Measurements from ENCODE around the gene THADA. TPM values are rescaled to one million over a fixed set of nuclear protein-coding genes. Genes with fewer than 3 reads are reported as not detected.
A peak's percentile ranks its signal among the peaks of the same experiment; 100 is the strongest.

The THADA gene
- total RNA-seq, 1 donor, result 39.4 TPM

- Histone ChIP-seq H3K9me3 (ENCODE audit: low read depth, low read length) (no peaks in the 10 kb centered on the region), H4K20me1 (ENCODE audit: insufficient read depth, low read length) (no peaks in the 10 kb centered on the region), H3K4me2 (ENCODE audit: insufficient read depth, low read length) (no peak overlapping the region), H3K79me2 (ENCODE audit: insufficient read depth, low read length) (no peaks in the 10 kb centered on the region), H3K36me3 (ENCODE audit: insufficient read depth, low read length) (no peaks in the 10 kb centered on the region), H3K27ac (ENCODE audit: low read depth, low read length) (no peak overlapping the region), H3K4me1 (ENCODE audit: insufficient read depth, low read length) (no peaks in the 10 kb centered on the region), H3K4me3 (ENCODE audit: insufficient read depth, low read length) (no peak overlapping the region), H2AFZ (ENCODE audit: low read length) (no peak overlapping the region), H3K27me3 (ENCODE audit: insufficient read depth, low read length) (no peaks in the 10 kb centered on the region)
- DNase-seq (ENCODE audit: insufficient read length, low spot score, missing footprints), result no peak
- TF ChIP-seq, protein P1, sequence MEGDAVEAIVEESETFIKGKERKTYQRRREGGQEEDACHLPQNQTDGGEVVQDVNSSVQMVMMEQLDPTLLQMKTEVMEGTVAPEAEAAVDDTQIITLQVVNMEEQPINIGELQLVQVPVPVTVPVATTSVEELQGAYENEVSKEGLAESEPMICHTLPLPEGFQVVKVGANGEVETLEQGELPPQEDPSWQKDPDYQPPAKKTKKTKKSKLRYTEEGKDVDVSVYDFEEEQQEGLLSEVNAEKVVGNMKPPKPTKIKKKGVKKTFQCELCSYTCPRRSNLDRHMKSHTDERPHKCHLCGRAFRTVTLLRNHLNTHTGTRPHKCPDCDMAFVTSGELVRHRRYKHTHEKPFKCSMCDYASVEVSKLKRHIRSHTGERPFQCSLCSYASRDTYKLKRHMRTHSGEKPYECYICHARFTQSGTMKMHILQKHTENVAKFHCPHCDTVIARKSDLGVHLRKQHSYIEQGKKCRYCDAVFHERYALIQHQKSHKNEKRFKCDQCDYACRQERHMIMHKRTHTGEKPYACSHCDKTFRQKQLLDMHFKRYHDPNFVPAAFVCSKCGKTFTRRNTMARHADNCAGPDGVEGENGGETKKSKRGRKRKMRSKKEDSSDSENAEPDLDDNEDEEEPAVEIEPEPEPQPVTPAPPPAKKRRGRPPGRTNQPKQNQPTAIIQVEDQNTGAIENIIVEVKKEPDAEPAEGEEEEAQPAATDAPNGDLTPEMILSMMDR (IDR thresholded peaks at IDR 0.05; ENCODE audit: extremely low read depth, low read depth, low read length), result no peak
These were observed 392.5 kb downstream of the THADA start for GRCh38 chr2:43203373-43203772.

DNA sequence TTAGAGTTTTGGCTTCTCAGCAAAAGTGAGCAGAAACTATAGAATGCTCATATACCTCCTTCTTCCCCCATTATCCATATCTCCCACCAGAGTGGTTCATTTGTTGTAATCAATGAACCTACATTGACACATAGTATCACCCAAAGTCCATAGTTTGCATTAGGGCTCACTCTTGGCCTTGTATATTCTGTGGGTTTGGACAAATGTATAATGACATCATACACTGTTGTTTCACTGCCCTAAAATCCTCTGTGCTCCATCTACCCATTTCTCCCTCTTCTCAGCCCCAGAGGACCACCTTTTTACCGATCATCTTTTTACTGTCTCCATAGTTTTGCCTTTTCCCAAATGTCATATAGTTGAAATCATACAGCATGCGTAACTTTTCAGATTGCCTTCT lies 393.5 kb downstream of the THADA start:
- Histone ChIP-seq H3K36me3 (ENCODE audit: insufficient read depth, low read length) (no peaks in the 10 kb centered on the region), H3K4me2 (ENCODE audit: insufficient read depth, low read length) (no peak overlapping the region), H2AFZ (ENCODE audit: low read length) (no peak overlapping the region), H3K9me3 (ENCODE audit: low read depth, low read length) (no peaks in the 10 kb centered on the region), H3K4me3 (ENCODE audit: insufficient read depth, low read length) (no peak overlapping the region), H4K20me1 (ENCODE audit: insufficient read depth, low read length) (no peaks in the 10 kb centered on the region), H3K4me1 (ENCODE audit: insufficient read depth, low read length) (no peaks in the 10 kb centered on the region), H3K27me3 (ENCODE audit: insufficient read depth, low read length) (no peaks in the 10 kb centered on the region), H3K27ac (ENCODE audit: low read depth, low read length) (no peak overlapping the region), H3K79me2 (ENCODE audit: insufficient read depth, low read length) (no peaks in the 10 kb centered on the region)
- no peak for DNase-seq (ENCODE audit: insufficient read length, low spot score, missing footprints)
- TF ChIP-seq, protein P1 (IDR thresholded peaks at IDR 0.05; ENCODE audit: extremely low read depth, low read depth, low read length), result no peak

DNA sequence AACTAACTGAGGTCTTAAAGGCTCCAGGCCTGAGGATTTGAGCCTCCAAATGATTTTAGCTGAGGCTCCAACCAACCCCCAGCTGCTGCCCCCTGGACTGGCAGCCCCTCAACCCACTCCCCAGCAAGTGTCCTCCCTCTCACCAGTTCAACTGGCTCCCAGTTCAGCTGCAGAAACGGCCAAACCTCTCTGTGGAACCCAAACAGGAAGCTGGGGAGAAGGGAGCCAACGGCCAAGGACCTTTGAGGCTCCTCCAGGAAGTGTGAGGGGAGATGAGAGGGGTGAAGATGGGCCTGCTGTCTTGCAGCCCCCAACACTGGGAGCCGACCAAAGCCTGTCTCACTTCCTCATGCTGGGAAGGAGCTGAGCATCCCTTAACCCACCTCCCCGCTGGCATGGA lies 394.3 kb downstream of the THADA start:
- H3K9me3 ChIP-seq (ENCODE audit: low read depth, low read length), result no peaks in the 10 kb centered on the region
- TF ChIP-seq, protein P1 (IDR thresholded peaks at IDR 0.05; ENCODE audit: extremely low read depth, low read depth, low read length), result no peak

DNA sequence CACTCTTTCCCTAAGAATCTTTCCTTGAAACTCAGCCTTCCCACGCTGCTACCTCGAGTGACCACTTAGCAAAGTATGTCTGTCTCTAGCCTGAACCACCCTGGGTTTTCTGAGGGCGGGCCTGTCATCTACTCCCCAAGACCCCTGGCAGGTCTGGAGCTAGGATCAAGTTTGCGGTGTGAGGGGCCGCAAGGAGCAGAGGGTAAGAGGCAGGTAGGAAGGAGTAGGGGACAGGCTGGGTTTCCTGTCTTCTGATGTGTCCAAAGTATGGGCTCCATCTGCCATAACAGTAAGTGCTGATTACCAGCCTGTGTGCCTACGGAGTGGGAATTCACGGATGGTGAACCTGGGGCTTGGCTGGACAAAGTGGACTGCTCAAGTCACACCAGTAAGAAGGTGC lies 394.8 kb downstream of the THADA start:
- Histone ChIP-seq H3K4me1 (ENCODE audit: insufficient read depth, low read length) (no peaks in the 10 kb centered on the region), H3K36me3 (ENCODE audit: insufficient read depth, low read length) (no peaks in the 10 kb centered on the region), H3K79me2 (ENCODE audit: insufficient read depth, low read length) (no peaks in the 10 kb centered on the region), H4K20me1 (ENCODE audit: insufficient read depth, low read length) (no peaks in the 10 kb centered on the region), H2AFZ (ENCODE audit: low read length) (no peak overlapping the region), H3K9me3 (ENCODE audit: low read depth, low read length) (no peaks in the 10 kb centered on the region), H3K27me3 (ENCODE audit: insufficient read depth, low read length) (no peaks in the 10 kb centered on the region), H3K4me3 (ENCODE audit: insufficient read depth, low read length) (no peak overlapping the region), H3K27ac (ENCODE audit: low read depth, low read length) (no peak overlapping the region), H3K4me2 (ENCODE audit: insufficient read depth, low read length) (no peak overlapping the region)
- TF ChIP-seq, protein P1 (IDR thresholded peaks at IDR 0.05; ENCODE audit: extremely low read depth, low read depth, low read length), result no peak
- DNase-seq (ENCODE audit: insufficient read length, low spot score, missing footprints), result peak; percentile 65

More for the DNA sequence above, 394.3 kb downstream of the THADA start:
- peak; percentile 55 for DNase-seq (ENCODE audit: insufficient read length, low spot score, missing footprints)
- no peaks in the 10 kb centered on the region for H3K27me3 ChIP-seq (ENCODE audit: insufficient read depth, low read length)
- H3K27ac ChIP-seq (ENCODE audit: low read depth, low read length), result no peak overlapping the region
- H3K4me3 ChIP-seq (ENCODE audit: insufficient read depth, low read length), result no peak overlapping the region
- no peak overlapping the region for H3K4me2 ChIP-seq (ENCODE audit: insufficient read depth, low read length)
- no peaks in the 10 kb centered on the region for H3K36me3 ChIP-seq (ENCODE audit: insufficient read depth, low read length)
- no peaks in the 10 kb centered on the region for H3K4me1 ChIP-seq (ENCODE audit: insufficient read depth, low read length)
- no peaks in the 10 kb centered on the region for H4K20me1 ChIP-seq (ENCODE audit: insufficient read depth, low read length)
- H2AFZ ChIP-seq (ENCODE audit: low read length), result no peak overlapping the region
- H3K79me2 ChIP-seq (ENCODE audit: insufficient read depth, low read length), result no peaks in the 10 kb centered on the region

Measured in osteoblast (primary cell).